ENCODE measurements around the gene FAM83F.

Gene FAM83F

GRCh38 chr22:40065981-40066380 is 71.2 kb downstream of the FAM83F start:
- no peak for DNase-seq (ENCODE audit: low spot score)

DNA sequence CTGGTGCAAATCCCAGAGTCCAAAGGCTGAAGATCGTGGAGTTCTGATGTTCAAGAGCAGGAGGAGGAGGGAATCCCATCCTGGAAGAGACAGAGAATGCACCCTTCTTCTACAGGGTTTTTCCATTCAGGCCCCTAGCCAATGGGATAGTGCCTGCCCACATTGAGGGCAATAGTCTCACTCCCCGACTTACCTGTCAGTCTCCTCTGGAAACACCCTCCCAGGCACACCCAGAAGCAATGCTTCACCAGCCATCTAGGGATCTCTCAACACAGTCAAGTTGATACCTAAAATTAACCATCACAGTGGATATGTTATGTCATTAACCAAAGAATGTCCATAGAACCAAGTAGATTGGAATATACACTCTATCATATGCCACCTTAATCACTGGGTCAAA is 72.9 kb downstream of the FAM83F start:
- DNase-seq (ENCODE audit: low spot score): no peak

DNA sequence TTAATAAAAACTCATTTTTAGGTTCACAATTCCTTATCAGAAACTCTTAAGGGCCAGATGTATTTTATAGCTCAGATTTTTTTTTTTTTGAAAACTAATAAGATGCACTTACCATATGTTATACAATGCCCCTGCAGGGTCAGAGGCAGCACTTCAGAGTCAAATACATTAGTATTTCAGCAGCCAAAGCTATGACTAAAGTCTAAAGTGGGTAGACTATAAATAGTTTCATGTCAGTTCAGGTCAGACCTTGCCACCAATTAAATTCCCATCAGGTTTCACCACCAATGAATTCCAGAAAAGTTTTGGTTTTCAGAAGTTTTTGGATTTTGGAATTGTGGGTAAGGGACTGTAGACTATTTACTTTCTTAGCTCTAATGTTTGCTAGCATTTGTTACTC is 75.9 kb downstream of the FAM83F start:
- DNase-seq (ENCODE audit: low spot score): no peak

GRCh38 chr22:40071720-40072119 is 77.0 kb downstream of the FAM83F start:
- no peak for DNase-seq (ENCODE audit: low spot score)

DNA sequence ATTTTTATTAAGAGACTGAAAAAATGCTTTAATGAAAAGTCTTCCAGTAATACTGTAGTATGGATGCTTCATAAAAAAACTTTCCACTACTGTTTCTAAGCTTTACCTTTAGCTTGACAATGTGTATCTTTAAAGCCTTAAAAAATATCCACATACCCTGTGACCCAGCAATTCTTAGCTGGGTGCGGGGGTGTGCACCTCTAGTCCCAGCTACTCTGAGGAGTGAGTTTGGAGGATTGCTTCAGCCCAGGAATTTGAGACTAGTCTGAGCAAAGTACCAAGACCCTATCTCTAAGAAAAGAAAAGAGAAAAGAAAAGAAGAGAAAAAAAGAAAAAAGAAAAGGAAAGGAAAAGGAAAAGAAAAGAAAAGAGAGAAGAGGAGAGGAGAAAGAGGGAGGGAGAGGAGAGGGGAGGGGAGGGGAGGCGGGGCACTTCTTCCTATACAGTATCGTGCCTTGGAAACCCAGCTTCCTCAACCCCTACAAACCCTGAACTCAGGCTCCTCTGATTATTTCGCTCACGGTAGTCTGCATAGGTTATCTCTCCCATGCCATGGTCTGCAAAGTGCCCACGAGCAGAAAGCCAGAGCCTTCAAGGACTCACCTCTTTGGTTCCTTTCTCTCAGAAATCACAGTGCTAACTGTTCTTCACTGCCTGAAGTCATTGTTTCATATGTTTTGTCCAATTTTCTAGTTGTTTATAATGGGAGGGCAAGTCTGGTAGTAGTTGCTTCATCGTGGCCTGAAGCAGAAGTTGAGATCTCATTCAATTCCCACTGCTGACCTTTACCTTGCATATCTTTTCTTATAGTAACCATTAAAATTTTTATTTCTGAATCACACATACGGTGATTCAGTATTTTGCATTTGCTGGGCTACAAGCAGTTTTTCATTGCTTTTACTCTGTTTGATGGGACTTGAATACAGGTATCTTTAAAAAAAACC is 82.2 kb downstream of the FAM83F start:
- DNase-seq (ENCODE audit: low spot score): no peak

DNA sequence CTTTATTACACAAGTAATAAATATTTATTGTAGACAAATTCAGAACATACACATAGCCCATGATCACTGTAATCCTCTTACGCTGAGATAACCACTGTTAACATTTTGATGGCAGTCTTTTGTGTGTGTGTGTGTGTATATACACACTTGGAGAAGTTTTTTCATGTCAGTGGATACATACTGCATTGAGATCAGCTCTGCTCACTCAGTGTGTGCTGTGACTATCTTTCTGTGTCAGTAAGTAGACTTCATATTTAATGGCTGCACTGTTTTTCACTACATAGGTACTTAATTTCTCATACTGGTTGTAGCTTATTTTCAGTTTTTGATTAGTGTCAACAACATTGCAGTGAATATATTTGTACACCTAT is 82.9 kb downstream of the FAM83F start:
- no peak for DNase-seq (ENCODE audit: low spot score)

GRCh38 chr22:40081662-40082061 is 86.9 kb downstream of the FAM83F start:
- no peak for DNase-seq (ENCODE audit: low spot score)

- no peak for DNase-seq (ENCODE audit: low spot score)
Observed at GRCh38 chr22:40082184-40082583, 87.4 kb downstream of the FAM83F start.

DNA sequence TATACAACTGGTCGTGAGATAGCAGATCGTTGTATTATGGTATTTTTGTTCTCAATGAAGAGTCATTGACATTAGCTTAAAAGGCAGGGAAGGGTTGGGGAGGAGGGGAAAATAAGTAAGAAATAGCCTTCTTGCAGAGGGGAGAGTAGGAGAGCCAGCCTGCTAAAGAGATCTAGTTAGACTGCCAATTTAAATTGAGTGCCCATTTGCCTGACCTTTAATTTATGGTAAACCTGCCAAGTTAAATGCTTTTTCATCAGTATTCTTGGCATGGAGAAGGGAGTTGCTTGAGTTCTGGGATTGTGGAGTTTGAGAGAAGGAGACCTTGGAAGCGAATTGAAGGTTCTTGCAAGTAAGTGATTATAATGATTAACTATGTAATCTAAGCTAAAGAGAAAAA is 89.0 kb downstream of the FAM83F start:
- no peak for DNase-seq (ENCODE audit: low spot score)

DNA sequence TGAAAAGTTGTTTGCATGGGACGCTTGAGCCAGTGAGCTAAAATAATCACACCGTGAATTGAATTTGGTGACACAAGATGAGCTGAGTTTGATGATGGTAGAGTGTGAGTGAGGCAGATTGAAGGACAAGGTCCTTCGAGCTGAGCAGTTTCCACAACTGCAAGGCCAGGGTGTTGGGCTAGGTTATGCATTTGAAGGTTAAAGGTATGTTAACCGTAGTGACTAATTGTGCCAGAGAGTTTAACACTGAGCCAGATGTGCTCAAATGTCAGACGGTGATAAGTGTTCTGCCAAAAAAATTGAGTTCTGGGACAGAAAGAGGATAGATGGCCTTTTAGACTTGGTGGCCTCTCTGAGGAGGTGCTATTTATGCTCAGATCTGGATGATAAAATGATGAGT is 89.5 kb downstream of the FAM83F start:
- DNase-seq (ENCODE audit: low spot score): no peak

- no peak for DNase-seq (ENCODE audit: low spot score)
Observed at GRCh38 chr22:40088818-40089217, 94.1 kb downstream of the FAM83F start.
